Stimulated activated effector memory CD8-positive, alpha-beta T cell treated with anti-CD3 and anti-CD28 coated beads, Interleukin-12 subunit alpha, Interleukin-12 subunit beta, amount 100 ng/mL, for 72 hours (primary cell): ENCODE measurements around the gene ZC3H4.

Experiments used
- ATAC-seq: fragments of 150-1000 bp; cut with Tn5 transposase; 2 replicates; pipeline ENCODE4 v1.10.0; 2021
- DNase-seq, 2 donors: peaks; one replicate each; pipeline ENCODE4 v3.0.0; 2021 to 2022; ENCODE audit warnings: low spot score in 2 of 2
- H3K27ac Mint-ChIP-seq: one replicate; pipeline ENCODE4 v1.8.0; 2022; ENCODE audit warnings: mild to moderate bottlenecking, mixed read lengths
- H3K36me3 Mint-ChIP-seq: one replicate; pipeline ENCODE4 v1.8.0; 2022; ENCODE audit warnings: mild to moderate bottlenecking, mixed read lengths
- H3K4me1 Mint-ChIP-seq: one replicate; pipeline ENCODE4 v1.8.0; 2022; ENCODE audit warnings: mixed read lengths
- H3K4me3 Mint-ChIP-seq: one replicate; pipeline ENCODE4 v1.8.0; 2022; ENCODE audit warnings: mild to moderate bottlenecking, mixed read lengths
- H3K9me3 Mint-ChIP-seq: one replicate; pipeline ENCODE4 v1.8.0; 2022; ENCODE audit warnings: mixed read lengths

Gene ZC3H4

GRCh38 chr19:47112997-47113849 is at the start of gene ZC3H4:
ZC3H4 (minus strand) TSS chr19:47113776; CDS start chr19:47112584, 1,192 bp downstream.
- Mint-ChIP-seq H3K4me1 (peaks cover 32% of the 10 kb centered on the region), H3K36me3 (peaks cover 62% of the 10 kb centered on the region)
- ATAC-seq, result peak; percentile 88

GRCh38 chr19:47161876-47162489 is 48.4 kb upstream of the ZC3H4 start:
- Mint-ChIP-seq H3K27ac (no peak overlapping the region), H3K4me1 (peaks cover 26% of the 10 kb centered on the region), H3K4me3 (no peak overlapping the region)

More at GRCh38 chr19:47112997-47113849, at the start of gene ZC3H4:
- H3K4me3 Mint-ChIP-seq, result peak within 1 kb of the TSS; percentile 95
- peak within 1 kb of the TSS; percentile 100 for H3K27ac Mint-ChIP-seq
- peak; percentile 98 to 99 for DNase-seq
- H3K9me3 Mint-ChIP-seq, result no peaks in the 10 kb centered on the region

GRCh38 chr19:47158879-47159503 is 45.4 kb upstream of the ZC3H4 start:
- Mint-ChIP-seq H3K36me3 (peaks cover 92% of the 10 kb centered on the region), H3K4me3 (peak overlapping the region; percentile 56), H3K27ac (peak overlapping the region; percentile 84), H3K4me1 (peaks cover 39% of the 10 kb centered on the region), H3K9me3 (no peaks in the 10 kb centered on the region)
- DNase-seq, result no peak
- peak; percentile 83 for ATAC-seq

More at GRCh38 chr19:47161876-47162489, 48.4 kb upstream of the ZC3H4 start:
- DNase-seq, result no peak
- Mint-ChIP-seq H3K9me3 (no peaks in the 10 kb centered on the region), H3K36me3 (peaks cover 87% of the 10 kb centered on the region)
- ATAC-seq, result no peak

GRCh38 chr19:47158367-47158791 is 44.8 kb upstream of the ZC3H4 start:
- no peak for ATAC-seq
- Mint-ChIP-seq H3K9me3 (no peaks in the 10 kb centered on the region), H3K27ac (peak overlapping the region; percentile 85), H3K4me3 (peak overlapping the region; percentile 56), H3K36me3 (peaks cover 98% of the 10 kb centered on the region), H3K4me1 (peaks cover 39% of the 10 kb centered on the region)
- no peak for DNase-seq

GRCh38 chr19:47157431-47158321 is 44.1 kb upstream of the ZC3H4 start:
- no peak for DNase-seq
- Mint-ChIP-seq H3K9me3 (no peaks in the 10 kb centered on the region), H3K4me3 (peak overlapping the region; percentile 56), H3K4me1 (peaks cover 39% of the 10 kb centered on the region), H3K27ac (peak overlapping the region; percentile 85), H3K36me3 (peaks cover 99% of the 10 kb centered on the region)
- no peak for ATAC-seq

GRCh38 chr19:47156861-47157430 is 43.4 kb upstream of the ZC3H4 start:
- Mint-ChIP-seq H3K9me3 (no peaks in the 10 kb centered on the region), H3K27ac (peak overlapping the region; percentile 85), H3K4me3 (peak overlapping the region; percentile 56), H3K4me1 (peaks cover 39% of the 10 kb centered on the region), H3K36me3 (peaks cover 99% of the 10 kb centered on the region)
- DNase-seq (no peak), ATAC-seq (peak; percentile 61)

GRCh38 chr19:47155148-47155547 is 41.6 kb upstream of the ZC3H4 start:
- Mint-ChIP-seq H3K9me3 (no peaks in the 10 kb centered on the region), H3K27ac (peak overlapping the region; percentile 18), H3K4me1 (peaks cover 44% of the 10 kb centered on the region), H3K36me3 (peaks cover 99% of the 10 kb centered on the region), H3K4me3 (no peak overlapping the region)
- DNase-seq, result no peak
- no peak for ATAC-seq

- DNase-seq (no peak), ATAC-seq (no peak)
- Mint-ChIP-seq H3K4me3 (no peak overlapping the region), H3K9me3 (no peaks in the 10 kb centered on the region), H3K36me3 (peaks cover 99% of the 10 kb centered on the region), H3K27ac (no peak overlapping the region), H3K4me1 (peaks cover 32% of the 10 kb centered on the region)
Measured at GRCh38 chr19:47153266-47153665, 39.7 kb upstream of the ZC3H4 start.

- no peak overlapping the region for H3K4me3 Mint-ChIP-seq
- H3K27ac Mint-ChIP-seq, result peak overlapping the region; percentile 13
- peaks cover 99% of the 10 kb centered on the region for H3K36me3 Mint-ChIP-seq
- DNase-seq, result no peak
- ATAC-seq, result no peak
- H3K9me3 Mint-ChIP-seq, result no peaks in the 10 kb centered on the region
- peaks cover 31% of the 10 kb centered on the region for H3K4me1 Mint-ChIP-seq
Measured at GRCh38 chr19:47152632-47153031, 39.1 kb upstream of the ZC3H4 start.

GRCh38 chr19:47152205-47152604 is 38.6 kb upstream of the ZC3H4 start:
- peaks cover 27% of the 10 kb centered on the region for H3K4me1 Mint-ChIP-seq
- peaks cover 100% of the 10 kb centered on the region for H3K36me3 Mint-ChIP-seq
- no peak overlapping the region for H3K4me3 Mint-ChIP-seq
- H3K27ac Mint-ChIP-seq, result peak overlapping the region; percentile 13
- DNase-seq (no peak), ATAC-seq (no peak)
- no peaks in the 10 kb centered on the region for H3K9me3 Mint-ChIP-seq

GRCh38 chr19:47151627-47152026 is 38.1 kb upstream of the ZC3H4 start:
- Mint-ChIP-seq H3K4me3 (no peak overlapping the region), H3K9me3 (no peaks in the 10 kb centered on the region), H3K36me3 (peaks cover 100% of the 10 kb centered on the region), H3K27ac (peak overlapping the region; percentile 45), H3K4me1 (peaks cover 27% of the 10 kb centered on the region)
- DNase-seq (no peak), ATAC-seq (no peak)

GRCh38 chr19:47146920-47147319 is 33.3 kb upstream of the ZC3H4 start:
- peaks cover 42% of the 10 kb centered on the region for H3K4me1 Mint-ChIP-seq
- ATAC-seq, result peak; percentile 49
- no peak for DNase-seq
- H3K9me3 Mint-ChIP-seq, result no peaks in the 10 kb centered on the region
- H3K27ac Mint-ChIP-seq, result peak overlapping the region; percentile 68
- H3K36me3 Mint-ChIP-seq, result peaks cover 100% of the 10 kb centered on the region
- H3K4me3 Mint-ChIP-seq, result no peak overlapping the region

- Mint-ChIP-seq H3K36me3 (peaks cover 99% of the 10 kb centered on the region), H3K4me3 (no peak overlapping the region), H3K4me1 (peaks cover 46% of the 10 kb centered on the region), H3K9me3 (no peaks in the 10 kb centered on the region), H3K27ac (peak overlapping the region; percentile 68)
- DNase-seq (no peak), ATAC-seq (peak; percentile 39)
Measured at GRCh38 chr19:47145639-47146486, 32.3 kb upstream of the ZC3H4 start.

GRCh38 chr19:47144630-47145029 is 31.1 kb upstream of the ZC3H4 start:
- H3K4me1 Mint-ChIP-seq, result peaks cover 46% of the 10 kb centered on the region
- no peak for DNase-seq
- no peak overlapping the region for H3K4me3 Mint-ChIP-seq
- no peaks in the 10 kb centered on the region for H3K9me3 Mint-ChIP-seq
- peaks cover 99% of the 10 kb centered on the region for H3K36me3 Mint-ChIP-seq
- no peak overlapping the region for H3K27ac Mint-ChIP-seq
- no peak for ATAC-seq
